ENCODE data around the gene COL5A1. TPM values are rescaled to one million over a fixed set of nuclear protein-coding genes. Genes with fewer than 3 reads are reported as not detected.

The COL5A1 gene
- total RNA-seq, 4 donors from 2014 or later, result 7.1 to 69.3 (median 16.1) TPM

GRCh38 chr9:134634176-134634575, 7.4 kb upstream of the COL5A1 start:
- in situ Hi-C loops (cut with MboI; ENCODE audit: low pct_ligation_motif_present in 1 of 4, low pct_unique_long_range_greater_than_20kb in 1 of 4, low sequenced_read_pairs in 3 of 4) (no loop called here), intact Hi-C loops (cut with DNase I; ENCODE audit: low total_unique reads) (no loop called here)
- H3K9me3 ChIP-seq, result no peaks in the 10 kb centered on the region
- DNase-seq, result no peak
- 78% methylated on average over 9 of the region's 9 CpGs; no CpG with 5 or more reads in 1 of the 2 donors for WGBS, 2 donors (ENCODE audit: low coverage in 1 of 2)
- no peak overlapping the region for H3K4me3 ChIP-seq
- no peaks in the 10 kb centered on the region for H3K4me1 ChIP-seq
- TF ChIP-seq CTCF (IDR thresholded peaks at IDR 0.05), result no peak
- TF ChIP-seq EP300 (IDR thresholded peaks at IDR 0.05; ENCODE audit: low read depth), result no peak
- no peak for TF ChIP-seq POLR2A (IDR thresholded peaks at IDR 0.05)
- no peak for TF ChIP-seq POLR2AphosphoS5 (IDR thresholded peaks at IDR 0.05)
- H3K27ac ChIP-seq, result no peak overlapping the region
- H3K27me3 ChIP-seq, result no peaks in the 10 kb centered on the region
- H3K36me3 ChIP-seq, result no peaks in the 10 kb centered on the region

- in situ Hi-C loops (cut with MboI; ENCODE audit: low pct_ligation_motif_present in 1 of 4, low pct_unique_long_range_greater_than_20kb in 1 of 4, low sequenced_read_pairs in 3 of 4) (no loop called here), intact Hi-C loops (cut with DNase I; ENCODE audit: low total_unique reads) (no loop called here)
- Histone ChIP-seq H3K27ac (no peak overlapping the region), H3K27me3 (no peaks in the 10 kb centered on the region), H3K36me3 (no peaks in the 10 kb centered on the region), H3K4me1 (no peaks in the 10 kb centered on the region), H3K4me3 (no peak overlapping the region), H3K9me3 (no peaks in the 10 kb centered on the region)
- no peak for DNase-seq
- TF ChIP-seq EP300 (IDR thresholded peaks at IDR 0.05; ENCODE audit: low read depth) (no peak), POLR2AphosphoS5 (IDR thresholded peaks at IDR 0.05) (no peak), CTCF (IDR thresholded peaks at IDR 0.05) (no peak), POLR2A (IDR thresholded peaks at IDR 0.05) (no peak)
- WGBS, 2 donors (ENCODE audit: low coverage in 1 of 2), result 92% methylated on average over 15 of the region's 15 CpGs; no CpG with 5 or more reads in 1 of the 2 donors
Measured at GRCh38 chr9:134634667-134635230, 6.9 kb upstream of the COL5A1 start.

GRCh38 chr9:134635351-134636148, 6.1 kb upstream of the COL5A1 start:
- Histone ChIP-seq H3K27ac (no peak overlapping the region), H3K27me3 (peaks cover 3% of the 10 kb centered on the region), H3K36me3 (no peaks in the 10 kb centered on the region), H3K4me1 (peaks cover 0 to 1% (median 0%) of the 10 kb centered on the region in 4 donors), H3K4me3 (no peak overlapping the region), H3K9me3 (no peaks in the 10 kb centered on the region)
- in situ Hi-C loops (cut with MboI; ENCODE audit: low pct_ligation_motif_present in 1 of 4, low pct_unique_long_range_greater_than_20kb in 1 of 4, low sequenced_read_pairs in 3 of 4) (no loop called here), intact Hi-C loops (cut with DNase I; ENCODE audit: low total_unique reads) (no loop called here)
- no peak for DNase-seq
- TF ChIP-seq CTCF (IDR thresholded peaks at IDR 0.05) (no peak), POLR2A (IDR thresholded peaks at IDR 0.05) (no peak), POLR2AphosphoS5 (IDR thresholded peaks at IDR 0.05) (no peak), EP300 (IDR thresholded peaks at IDR 0.05; ENCODE audit: low read depth) (no peak)
- WGBS, 2 donors (ENCODE audit: low coverage in 1 of 2), result 85 to 92% methylated on average over 2 to 17 of the region's 17 CpGs

GRCh38 chr9:134636149-134636507, 5.5 kb upstream of the COL5A1 start:
- Histone ChIP-seq H3K9me3 (no peaks in the 10 kb centered on the region), H3K36me3 (no peaks in the 10 kb centered on the region), H3K27ac (no peak overlapping the region), H3K4me1 (peaks cover 0 to 7% (median 0%) of the 10 kb centered on the region in 4 donors), H3K4me3 (no peak overlapping the region), H3K27me3 (peaks cover 9% of the 10 kb centered on the region)
- in situ Hi-C loops (cut with MboI; ENCODE audit: low pct_ligation_motif_present in 1 of 4, low pct_unique_long_range_greater_than_20kb in 1 of 4, low sequenced_read_pairs in 3 of 4) (no loop called here), intact Hi-C loops (cut with DNase I; ENCODE audit: low total_unique reads) (no loop called here)
- 78% methylated on average over 2 of the region's 2 CpGs; no CpG with 5 or more reads in 1 of the 2 donors for WGBS, 2 donors (ENCODE audit: low coverage in 1 of 2)
- no peak for DNase-seq
- no peak for TF ChIP-seq CTCF (IDR thresholded peaks at IDR 0.05)
- TF ChIP-seq POLR2AphosphoS5 (IDR thresholded peaks at IDR 0.05), result no peak
- no peak for TF ChIP-seq POLR2A (IDR thresholded peaks at IDR 0.05)
- no peak for TF ChIP-seq EP300 (IDR thresholded peaks at IDR 0.05; ENCODE audit: low read depth)
